Activated CD4-positive, alpha-beta T cell treated with anti-CD3 and anti-CD28 coated beads, Interleukin-2, amount 50 U/mL, for 24 hours (primary cell): ENCODE data around the gene KRTAP20-4.

Source experiments
- DNase-seq, 2 donors: peaks; one replicate each; pipeline ENCODE4 v3.0.0-alpha.2; 2020; ENCODE audit warnings: low read depth in 1 of 2, low spot score in 1 of 2

Gene KRTAP20-4

GRCh38 chr21:30620522-30620921, at the start of gene KRTAP20-4:
Gene KRTAP20-4, plus strand, starts transcription at chr21:30620627.
- DNase-seq, result no peak

GRCh38 chr21:30577766-30578165, 42.7 kb upstream of the KRTAP20-4 start:
- no peak for DNase-seq

DNA sequence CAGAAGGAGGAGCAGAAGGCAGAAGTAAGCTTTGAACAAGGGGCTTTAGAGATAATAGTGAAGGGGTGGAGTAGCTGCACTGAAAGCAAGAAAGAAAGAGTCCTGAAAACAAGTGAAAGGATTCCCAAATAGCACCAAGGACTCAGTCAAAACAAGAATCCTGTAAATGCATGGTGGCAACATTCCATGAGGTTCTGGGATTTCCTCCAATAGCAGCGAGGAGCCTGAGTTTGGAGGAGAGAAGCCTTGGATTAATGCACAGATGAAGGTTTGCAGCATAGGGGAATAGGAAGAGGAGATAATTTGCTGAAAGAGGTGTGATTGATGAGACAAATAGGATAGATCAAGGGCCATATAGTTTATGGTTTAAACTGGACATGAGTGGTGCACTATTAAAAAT, 41.1 kb upstream of the KRTAP20-4 start:
- no peak for DNase-seq

DNA sequence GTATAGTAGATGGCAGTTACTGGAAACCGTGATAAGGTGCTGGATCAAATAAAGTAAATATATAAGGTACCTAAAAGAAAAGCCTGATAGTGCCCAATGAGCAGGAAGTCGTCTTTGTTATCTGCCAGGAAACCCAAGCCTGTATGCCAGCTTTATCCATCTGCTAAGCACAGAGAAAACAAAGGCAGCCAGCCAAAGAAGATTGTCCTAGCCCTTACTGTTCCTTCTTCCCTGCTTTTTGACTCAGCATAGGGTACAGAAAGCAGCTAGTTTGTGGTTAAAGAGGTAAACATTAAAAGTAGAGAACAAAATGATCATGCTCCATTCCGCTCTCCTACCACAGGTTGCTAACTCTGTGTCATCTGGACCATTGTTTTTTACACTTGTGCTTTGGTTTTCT, 40.3 kb upstream of the KRTAP20-4 start:
- no peak for DNase-seq

GRCh38 chr21:30582870-30583269, 37.6 kb upstream of the KRTAP20-4 start:
- DNase-seq, result no peak

- DNase-seq, result no peak
Measured at GRCh38 chr21:30590297-30590696, 30.1 kb upstream of the KRTAP20-4 start, which contains the start of gene KRTAP22-2. Gene KRTAP22-2, minus strand, starts transcription at chr21:30590397.

DNA sequence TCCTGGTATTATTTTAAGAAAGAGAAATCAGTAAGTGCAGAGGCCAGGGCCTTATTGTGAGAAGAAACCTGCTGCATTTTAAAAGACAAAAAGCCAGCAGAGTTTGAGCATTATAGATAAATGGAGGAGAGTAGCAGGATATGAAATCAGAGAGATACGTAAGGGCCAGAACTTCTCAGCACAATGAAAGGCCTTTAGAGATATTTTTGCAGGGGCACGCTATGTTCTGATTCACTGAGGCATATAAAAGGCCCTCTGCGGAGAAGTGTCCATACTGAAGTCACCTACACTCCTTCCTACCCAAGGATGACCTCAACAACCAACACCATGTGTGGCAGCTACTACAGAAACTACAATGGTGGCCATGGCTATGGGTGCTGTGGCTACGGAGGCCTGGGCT, 28.3 kb upstream of the KRTAP20-4 start, which contains the start of gene KRTAP6-3:
KRTAP6-3 (plus strand) TSS at position 301 of the 400 bp plus-strand sequence; CDS start at position 307, 6 bp downstream.
- no peak for DNase-seq

DNA sequence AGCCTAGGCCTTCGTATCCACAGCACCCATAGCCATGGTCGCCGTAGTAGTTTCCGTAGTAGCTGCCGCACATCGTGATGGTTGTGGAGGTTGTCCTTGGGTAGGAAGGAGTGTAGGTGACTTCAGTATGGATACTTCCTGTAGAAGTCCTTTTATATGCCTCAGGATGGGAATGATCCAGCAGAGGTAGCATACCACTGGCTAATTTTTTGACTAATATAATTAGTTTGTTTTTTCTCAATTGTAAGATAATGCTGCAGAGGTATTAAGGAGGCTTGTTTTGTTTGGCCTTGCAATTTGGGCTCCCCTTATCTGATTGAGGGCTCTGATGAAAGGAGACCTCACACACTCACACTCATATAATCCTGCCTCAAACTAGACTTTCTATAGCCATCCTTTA, 21.6 kb upstream of the KRTAP20-4 start, which contains the start of gene KRTAP6-2:
KRTAP6-2 (minus strand) TSS at position 101 of the 400 bp plus-strand sequence; CDS start at position 73, 28 bp downstream.
- DNase-seq, result no peak

GRCh38 chr21:30600787-30601186, 19.6 kb upstream of the KRTAP20-4 start, which contains the start of gene KRTAP22-1:
Gene KRTAP22-1, plus strand, starts transcription at chr21:30601087.
- no peak for DNase-seq

- DNase-seq, result no peak
Measured at GRCh38 chr21:30605968-30606367, 14.5 kb upstream of the KRTAP20-4 start.

DNA sequence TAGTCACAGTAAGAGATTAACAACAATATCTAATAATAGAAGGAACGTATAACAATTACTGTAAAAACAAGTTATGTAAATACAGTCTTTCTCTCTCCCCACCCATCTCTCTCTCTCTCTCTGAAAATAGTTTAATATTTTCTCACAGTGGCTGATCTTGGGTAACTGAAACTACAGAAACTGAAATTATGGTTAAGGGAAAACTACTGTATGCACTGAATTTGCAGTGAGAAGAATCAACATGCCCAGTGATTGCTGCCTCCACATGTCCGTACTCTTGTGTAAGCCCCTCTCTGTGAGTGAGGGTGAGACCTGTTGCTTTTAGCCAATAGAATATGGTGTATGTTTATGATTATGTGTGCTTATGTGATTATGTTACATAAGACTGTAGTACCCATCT, 8.3 kb upstream of the KRTAP20-4 start:
- DNase-seq, result no peak

GRCh38 chr21:30613836-30614235, 6.6 kb upstream of the KRTAP20-4 start, which contains the start of gene KRTAP6-1:
Gene KRTAP6-1, minus strand, starts transcription at chr21:30613930. Its CDS starts 26 bp downstream, at chr21:30613904.
- no peak for DNase-seq

DNA sequence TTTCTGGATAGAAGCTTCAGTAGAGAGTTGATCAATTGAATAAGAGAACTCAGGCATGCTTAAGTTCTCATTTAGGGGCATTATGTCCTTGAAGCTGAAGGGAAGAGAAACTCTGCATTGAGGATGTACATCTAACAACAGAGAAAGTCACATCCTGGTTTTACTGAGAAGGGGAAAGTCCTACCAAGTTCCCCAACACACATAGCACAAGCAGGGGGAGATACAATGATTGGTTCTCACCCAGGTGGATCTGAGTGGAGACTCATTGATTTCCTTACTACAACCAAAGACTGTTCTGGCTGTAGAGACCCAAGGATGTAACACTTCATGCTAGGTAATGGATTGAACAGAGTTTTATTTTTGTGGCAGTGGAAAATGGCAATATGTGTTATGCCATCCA, 5.2 kb upstream of the KRTAP20-4 start:
- DNase-seq, result no peak

DNA sequence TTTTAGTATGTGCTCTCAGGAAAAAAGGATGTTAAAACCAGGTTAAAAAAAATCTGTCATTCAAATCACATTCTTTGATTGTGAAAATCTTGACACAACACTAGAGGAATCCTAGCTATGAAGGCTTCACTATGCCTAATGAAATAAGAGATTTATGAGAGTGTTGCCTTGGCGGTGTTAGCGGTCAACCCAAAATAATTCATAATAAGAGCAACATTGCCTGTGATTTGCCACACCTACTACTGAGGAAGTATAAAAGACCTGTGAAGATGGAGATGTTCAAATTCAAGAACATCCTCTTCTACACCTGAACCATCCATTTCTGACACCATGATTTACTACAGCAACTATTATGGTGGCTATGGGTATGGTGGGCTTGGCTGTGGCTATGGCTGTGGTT, 4.3 kb upstream of the KRTAP20-4 start, which contains the start of gene KRTAP20-1:
KRTAP20-1 (plus strand) TSS at position 301 of the 400 bp plus-strand sequence; CDS start at position 331, 30 bp downstream.
- no peak for DNase-seq

DNA sequence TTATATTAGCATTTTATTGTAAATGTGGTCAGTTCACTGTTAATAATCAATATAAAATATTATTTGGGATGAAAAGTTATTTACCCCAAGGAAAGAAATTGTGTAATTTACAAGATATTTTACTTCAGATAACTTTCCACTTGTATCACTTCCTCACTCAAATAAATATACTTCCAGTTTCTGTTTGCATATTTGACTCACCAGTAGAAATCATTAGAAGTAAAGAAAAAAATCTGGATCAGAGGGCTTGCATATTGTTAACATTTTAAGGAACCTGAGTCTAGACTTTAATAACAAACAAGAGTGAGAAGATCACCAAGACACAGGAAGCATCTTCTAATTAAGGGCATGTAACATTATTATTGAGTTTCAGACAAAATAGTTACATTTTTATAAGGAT, 347 bp upstream of the KRTAP20-4 start:
- DNase-seq, result no peak

- no peak for DNase-seq
Measured at GRCh38 chr21:30623362-30623761, 2.9 kb downstream of the KRTAP20-4 start.

DNA sequence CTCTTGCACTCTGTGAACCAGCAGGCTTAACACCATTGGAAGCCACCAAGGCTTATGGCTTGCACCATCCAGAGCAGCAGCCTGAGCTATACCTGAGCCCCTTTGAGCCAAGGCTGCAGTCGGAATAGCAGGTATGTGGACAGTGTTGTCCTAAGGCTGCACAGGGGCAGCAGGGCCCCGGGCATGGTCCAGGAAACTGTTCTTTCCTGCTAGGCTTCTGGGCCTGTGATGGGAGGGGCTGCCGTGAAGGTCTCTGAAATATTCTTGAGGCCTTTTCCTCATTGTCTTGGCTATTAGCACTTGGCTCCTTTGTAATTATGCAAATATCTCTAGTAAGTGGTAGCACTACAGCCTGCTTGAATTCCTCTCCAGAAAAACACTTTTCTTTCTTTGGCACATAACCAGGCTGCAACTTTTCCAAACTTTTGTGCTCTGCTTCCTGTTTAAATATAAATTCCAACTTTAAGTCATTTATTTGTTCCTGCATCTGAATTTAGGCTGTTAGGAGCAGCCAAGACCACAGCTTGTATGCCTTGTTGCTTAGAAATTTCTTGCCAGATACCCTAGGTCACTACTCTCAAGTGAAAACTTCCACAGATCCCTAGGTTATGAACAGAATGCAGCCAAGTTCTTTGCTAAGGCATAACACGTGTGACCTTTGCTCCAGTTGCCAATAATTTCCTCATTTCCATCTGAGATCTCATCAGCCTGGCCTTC, 5.2 kb downstream of the KRTAP20-4 start:
- DNase-seq, result no peak

GRCh38 chr21:30628109-30628508, 7.7 kb downstream of the KRTAP20-4 start:
- no peak for DNase-seq

GRCh38 chr21:30629200-30629599, 8.8 kb downstream of the KRTAP20-4 start:
- no peak for DNase-seq

DNA sequence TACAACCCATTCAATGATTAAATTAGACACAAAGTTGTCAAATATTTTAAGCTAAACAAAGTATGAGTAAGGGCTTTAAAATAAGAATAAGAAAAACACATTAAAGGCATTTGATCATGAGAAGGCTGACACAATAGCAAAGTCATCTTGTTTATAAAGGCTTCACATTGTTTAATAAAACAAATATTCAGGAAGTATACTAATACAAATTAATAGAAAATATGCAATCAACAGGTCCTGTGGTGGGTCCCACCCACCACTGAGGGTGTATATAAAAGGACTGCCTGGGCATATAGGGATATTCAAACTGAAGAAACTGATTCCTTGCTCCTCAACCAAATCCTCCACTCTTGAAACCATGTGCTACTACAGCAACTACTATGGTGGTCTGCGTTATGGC, 14.5 kb downstream of the KRTAP20-4 start, which contains the start of gene KRTAP20-2:
KRTAP20-2 (plus strand) TSS at position 301 of the 400 bp plus-strand sequence; CDS start at position 359, 58 bp downstream.
- no peak for DNase-seq

- DNase-seq, result no peak
Measured at GRCh38 chr21:30638686-30639085, 18.3 kb downstream of the KRTAP20-4 start.

DNA sequence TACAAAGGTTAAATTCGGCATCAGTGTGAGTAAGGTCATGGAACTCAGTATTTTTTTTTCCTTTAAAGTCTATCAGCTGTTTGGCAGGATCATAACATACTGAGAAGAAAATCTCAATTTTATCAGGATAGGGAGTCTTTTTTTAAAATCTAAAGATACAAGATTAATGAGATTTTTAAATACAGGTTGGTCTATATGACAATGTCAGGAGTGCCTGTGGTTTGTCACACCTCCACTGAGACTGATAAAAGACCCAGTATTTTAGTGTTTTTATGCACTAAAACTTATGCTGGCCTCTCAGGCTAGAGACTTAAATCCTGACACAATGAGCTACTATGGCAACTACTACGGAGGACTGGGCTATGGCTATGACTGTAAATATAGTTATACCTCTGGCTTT, 22.1 kb downstream of the KRTAP20-4 start, which contains the start of gene KRTAP20-3:
KRTAP20-3 (plus strand) TSS at position 301 of the 400 bp plus-strand sequence.
- no peak for DNase-seq
